ENCODE measurements around the gene SLC35B4.

SLC35B4 gene

DNA sequence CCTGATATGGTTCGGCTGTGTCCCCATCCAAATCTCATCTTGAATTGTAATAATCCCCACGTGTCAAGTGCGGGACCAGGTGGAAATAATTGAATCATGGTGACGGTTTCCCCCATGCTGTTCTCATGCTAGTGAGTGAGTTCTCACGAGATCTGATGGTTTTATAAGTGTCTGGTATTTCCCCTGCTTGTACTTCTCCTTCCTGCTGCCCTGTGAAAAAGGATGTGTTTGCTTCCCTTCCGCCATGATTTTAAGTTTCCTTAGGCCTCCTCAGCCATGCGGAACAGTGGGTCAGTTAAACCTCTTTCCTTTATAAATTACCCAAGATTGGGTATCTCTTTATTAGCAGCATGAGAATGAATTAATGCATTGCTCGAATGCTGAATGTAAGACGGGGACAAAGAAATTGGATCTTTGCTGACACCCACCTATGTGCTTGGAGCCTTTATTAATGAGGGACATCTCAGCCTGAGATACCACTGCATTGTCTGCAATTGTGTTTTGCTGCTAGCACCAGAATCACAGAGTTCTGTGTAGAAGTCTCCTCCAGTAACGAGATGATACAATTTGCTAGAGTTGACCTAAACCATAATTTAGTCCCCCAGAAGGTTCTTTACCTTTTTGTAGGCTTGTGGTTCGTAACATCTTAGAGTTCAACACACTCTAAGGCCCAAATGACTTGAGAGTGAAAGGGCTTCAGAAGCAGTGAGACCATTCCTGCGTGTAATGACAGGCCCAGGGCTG, 28.6 kb downstream of the SLC35B4 start:
- TF ChIP-seq SNAI2 (CRISPR knock-in tag; IDR thresholded peaks at IDR 0.05) (no peak), ESRRG (CRISPR knock-in tag; IDR thresholded peaks at IDR 0.05) (no peak), ZNF70 (CRISPR knock-in tag; IDR thresholded peaks at IDR 0.05) (no peak), TSHZ2 (CRISPR knock-in tag; IDR thresholded peaks at IDR 0.05) (no peak), PPARA (CRISPR knock-in tag; IDR thresholded peaks at IDR 0.05; ENCODE audit: borderline replicate concordance) (no peak), GLIS3 (CRISPR knock-in tag; IDR thresholded peaks at IDR 0.05) (no peak), OSR1 (CRISPR knock-in tag; IDR thresholded peaks at IDR 0.05) (no peak), ISL1 (CRISPR knock-in tag; IDR thresholded peaks at IDR 0.05) (no peak)

DNA sequence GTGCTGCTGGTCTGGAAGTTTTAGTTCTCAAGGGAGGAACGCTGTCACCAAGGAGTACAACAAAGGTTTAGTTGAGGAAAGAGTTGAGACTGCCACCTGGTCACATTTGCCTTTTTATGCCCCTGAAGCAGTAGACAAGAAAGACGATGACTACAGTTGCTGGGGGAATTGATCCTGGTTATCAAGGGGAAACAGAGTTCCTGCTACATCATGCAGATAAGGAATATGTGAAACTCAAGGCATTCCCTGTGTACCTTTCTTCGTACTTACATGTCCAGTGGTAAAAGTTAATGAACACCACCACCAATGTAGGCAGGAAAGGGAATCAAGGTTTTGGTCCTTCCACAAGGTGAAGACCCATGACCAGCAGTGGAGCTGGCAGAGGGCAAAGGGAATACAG, 31.8 kb downstream of the SLC35B4 start:
- ATAC-seq: no peak
- TF ChIP-seq ZFP30 (CRISPR knock-in tag; IDR thresholded peaks at IDR 0.05) (no peak), POU6F1 (CRISPR knock-in tag; IDR thresholded peaks at IDR 0.05; ENCODE audit: borderline replicate concordance, low read depth) (no peak), ZNF565 (CRISPR knock-in tag; conservative IDR thresholded peaks at IDR 0.05; ENCODE audit: low read depth) (no peak), CSDC2 (CRISPR knock-in tag; IDR thresholded peaks at IDR 0.05) (no peak), ZNF8 (CRISPR knock-in tag; IDR thresholded peaks at IDR 0.05) (no peak)

More for the DNA sequence above, 28.6 kb downstream of the SLC35B4 start:
- no peak for ATAC-seq

DNA sequence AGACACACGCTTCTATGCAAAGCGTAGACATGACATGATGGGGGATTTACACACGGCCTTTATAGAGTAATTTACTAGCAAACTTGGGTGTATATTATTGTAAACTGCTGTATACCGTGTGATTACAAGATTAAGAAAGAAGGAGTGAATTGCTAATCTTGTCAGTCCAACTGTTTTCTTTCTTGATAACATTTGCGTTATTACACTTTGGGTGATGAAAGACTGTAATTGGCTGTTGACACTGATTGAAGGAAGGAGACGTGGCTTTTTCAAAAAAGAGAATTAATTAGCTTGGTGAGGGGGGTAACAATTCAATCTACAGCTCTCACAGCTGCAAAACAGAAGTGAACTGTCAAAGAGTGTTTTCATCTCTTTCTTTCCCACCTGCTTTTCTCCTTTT, 32.7 kb downstream of the SLC35B4 start:
- TF ChIP-seq TOX (CRISPR knock-in tag; IDR thresholded peaks at IDR 0.05; ENCODE audit: borderline replicate concordance) (no peak), POU6F1 (CRISPR knock-in tag; IDR thresholded peaks at IDR 0.05; ENCODE audit: borderline replicate concordance, low read depth) (no peak), ZNF8 (CRISPR knock-in tag; IDR thresholded peaks at IDR 0.05) (no peak)
- no peak for ATAC-seq

GRCh38 chr7:134280508-134280907, 36.2 kb downstream of the SLC35B4 start:
- TF ChIP-seq, protein P1, sequence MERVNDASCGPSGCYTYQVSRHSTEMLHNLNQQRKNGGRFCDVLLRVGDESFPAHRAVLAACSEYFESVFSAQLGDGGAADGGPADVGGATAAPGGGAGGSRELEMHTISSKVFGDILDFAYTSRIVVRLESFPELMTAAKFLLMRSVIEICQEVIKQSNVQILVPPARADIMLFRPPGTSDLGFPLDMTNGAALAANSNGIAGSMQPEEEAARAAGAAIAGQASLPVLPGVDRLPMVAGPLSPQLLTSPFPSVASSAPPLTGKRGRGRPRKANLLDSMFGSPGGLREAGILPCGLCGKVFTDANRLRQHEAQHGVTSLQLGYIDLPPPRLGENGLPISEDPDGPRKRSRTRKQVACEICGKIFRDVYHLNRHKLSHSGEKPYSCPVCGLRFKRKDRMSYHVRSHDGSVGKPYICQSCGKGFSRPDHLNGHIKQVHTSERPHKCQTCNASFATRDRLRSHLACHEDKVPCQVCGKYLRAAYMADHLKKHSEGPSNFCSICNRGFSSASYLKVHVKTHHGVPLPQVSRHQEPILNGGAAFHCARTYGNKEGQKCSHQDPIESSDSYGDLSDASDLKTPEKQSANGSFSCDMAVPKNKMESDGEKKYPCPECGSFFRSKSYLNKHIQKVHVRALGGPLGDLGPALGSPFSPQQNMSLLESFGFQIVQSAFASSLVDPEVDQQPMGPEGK (CRISPR knock-in tag; IDR thresholded peaks at IDR 0.05; ENCODE audit: borderline replicate concordance): no peak
- TF ChIP-seq CREB5 (CRISPR knock-in tag; IDR thresholded peaks at IDR 0.05; ENCODE audit: low read depth): no peak
- no peak for TF ChIP-seq ZC3H10 (CRISPR knock-in tag; IDR thresholded peaks at IDR 0.05)
- TF ChIP-seq ZNF8 (CRISPR knock-in tag; IDR thresholded peaks at IDR 0.05): no peak
- no peak for TF ChIP-seq ESRRG (CRISPR knock-in tag; IDR thresholded peaks at IDR 0.05)
- no peak for TF ChIP-seq CSDC2 (CRISPR knock-in tag; IDR thresholded peaks at IDR 0.05)
- TF ChIP-seq ISL1 (CRISPR knock-in tag; IDR thresholded peaks at IDR 0.05): no peak
- TF ChIP-seq RARB (CRISPR knock-in tag; IDR thresholded peaks at IDR 0.05): no peak
- no peak for TF ChIP-seq OSR1 (CRISPR knock-in tag; IDR thresholded peaks at IDR 0.05)
- no peak for TF ChIP-seq POU6F1 (CRISPR knock-in tag; IDR thresholded peaks at IDR 0.05; ENCODE audit: borderline replicate concordance, low read depth)
- TF ChIP-seq ZFP3 (CRISPR knock-in tag; IDR thresholded peaks at IDR 0.05): no peak
- no peak for TF ChIP-seq TSHZ2 (CRISPR knock-in tag; IDR thresholded peaks at IDR 0.05)
- TF ChIP-seq GLIS3 (CRISPR knock-in tag; IDR thresholded peaks at IDR 0.05): no peak
- TF ChIP-seq ZNF565 (CRISPR knock-in tag; conservative IDR thresholded peaks at IDR 0.05; ENCODE audit: low read depth): no peak
- TF ChIP-seq ZNF70 (CRISPR knock-in tag; IDR thresholded peaks at IDR 0.05): no peak
- TF ChIP-seq BACH2 (CRISPR knock-in tag; IDR thresholded peaks at IDR 0.05; ENCODE audit: borderline replicate concordance): no peak
- no peak for ATAC-seq

Data from SK-N-SH treated with all-trans-retinoic acid at 6 μM for 48 hours (cell line).